B cell (primary cell): ENCODE measurements around the gene NXPH2. TPM values are rescaled to one million over a fixed set of nuclear protein-coding genes. Genes with fewer than 3 reads are reported as not detected.

ENCODE experiments used
- ATAC-seq: fragments of 200-7000 bp; cut with Tn5 transposase; one replicate; pipeline ENCODE4 v1.10.0; 2021; ENCODE audit warnings: low read depth, mild to moderate bottlenecking, moderate number of reproducible peaks, moderate library complexity
- CTCF ChIA-PET: fragments of 350-600 bp; sonication (Branson Sonifier 250); formaldehyde crosslinking; loops from one replicate; lab custom pipeline; 2021; ENCODE audit warnings: antibody characterized with exemption, inconsistent platforms; lab: Charles Lee
- POLR2A ChIA-PET: fragments of 350-600 bp; sonication (Branson Sonifier 250); formaldehyde crosslinking; loops from one replicate; lab custom pipeline; 2021; ENCODE audit warnings: antibody characterized with exemption; lab: Charles Lee
- DNase-seq: peaks from one replicate; pipeline ENCODE4 v3.0.0; 2013
- H2AFZ ChIP-seq: 2 replicates; pipeline ENCODE4 v1.6.1; 2012; ENCODE audit warnings: mild to moderate bottlenecking, low read depth, low read length; ENCODE audit not compliant: insufficient read depth, poor library complexity, severe bottlenecking
- H3K27ac ChIP-seq, 2 donors: 1 replicate in 1 of 2; 2 replicates in 1 of 2; pipeline ENCODE4 v1.5.1; 2012 to 2013; ENCODE audit warnings: low read length in 2 of 2, mild to moderate bottlenecking in 2 of 2, moderate library complexity in 1 of 2
- H3K27me3 ChIP-seq, 4 experiments: fragments of 200-600 bp in 1 of 4; sonication (generic) in 1 of 4; replicated peaks in 1 of 4; 1 replicate in 2 of 4; 2 replicates in 2 of 4; pipeline versions ENCODE4 v1.6.1 to v1.7.0; 2013 to 2016; ENCODE audit warnings: low read length in 3 of 4, mild to moderate bottlenecking in 2 of 4, mixed read lengths in 1 of 4, moderate library complexity in 1 of 4; ENCODE audit not compliant: insufficient read depth in 4 of 4, control insufficient read depth in 3 of 4; ENCODE audit errors: control extremely low read depth in 1 of 4
- H3K36me3 ChIP-seq, 2 experiments: replicated peaks in 1 of 2; 1 replicate in 1 of 2; 2 replicates in 1 of 2; pipeline versions ENCODE4 v1.6.1 to v1.7.1; 2013; ENCODE audit warnings: low read length in 1 of 2; ENCODE audit not compliant: insufficient read depth in 2 of 2, control insufficient read depth in 1 of 2; ENCODE audit errors: control extremely low read depth in 1 of 2, extremely low read depth in 1 of 2
- H3K4me1 ChIP-seq, 2 donors: fragments of 200-600 bp in 1 of 2; sonication (generic) in 1 of 2; 1 replicate in 1 of 2; 2 replicates in 1 of 2; pipeline versions ENCODE4 v1.5.1 to v1.6.1; 2013 to 2017; ENCODE audit warnings: low read length in 2 of 2; ENCODE audit not compliant: control insufficient read depth in 2 of 2, insufficient read depth in 2 of 2
- H3K4me2 ChIP-seq: replicated peaks from 2 replicates; pipeline ENCODE3; 2012; ENCODE audit warnings: mild to moderate bottlenecking, low read depth, low read length; ENCODE audit not compliant: poor library complexity, severe bottlenecking
- H3K4me3 ChIP-seq, 5 experiments: fragments of 200-600 bp in 1 of 5; sonication (generic) in 1 of 5; 1 replicate in 3 of 5; 2 replicates in 2 of 5; pipeline versions ENCODE4 v1.5.1 to v1.7.0; 2011 to 2016; ENCODE audit warnings: low read length in 4 of 5, mild to moderate bottlenecking in 4 of 5, low read depth in 2 of 5, control low read depth in 1 of 5, moderate library complexity in 1 of 5; ENCODE audit not compliant: insufficient read depth in 1 of 5; ENCODE audit errors: control extremely low read depth in 1 of 5, extremely low read depth in 1 of 5
- H3K79me2 ChIP-seq: fragments of 200-600 bp; sonication (generic); one replicate; pipeline ENCODE4 v1.6.0; 2016; ENCODE audit warnings: low read length; ENCODE audit not compliant: control insufficient read depth, insufficient read depth
- H3K9ac ChIP-seq: fragments of 200-600 bp; sonication (generic); 2 replicates; pipeline ENCODE4 v1.6.1; 2017; ENCODE audit warnings: mild to moderate bottlenecking, low read length, moderate library complexity
- H3K9me3 ChIP-seq, 3 donors: one replicate each; pipeline versions ENCODE4 v1.6.1 to v1.7.1; 2013; ENCODE audit warnings: low read length in 2 of 3; ENCODE audit not compliant: control insufficient read depth in 2 of 3, insufficient read depth in 1 of 3; ENCODE audit errors: control extremely low read depth in 1 of 3
- H4K20me1 ChIP-seq: 2 replicates; pipeline ENCODE4 v1.6.0; 2012; ENCODE audit warnings: mild to moderate bottlenecking, low read length; ENCODE audit not compliant: insufficient read depth, control insufficient read depth, poor library complexity, severe bottlenecking
- H3K27ac Mint-ChIP-seq: one replicate; pipeline ENCODE4 v1.8.0; 2021; ENCODE audit warnings: mixed read lengths
- H3K27me3 Mint-ChIP-seq: one replicate; pipeline ENCODE4 v1.8.0; 2021; ENCODE audit warnings: mixed read lengths
- H3K4me1 Mint-ChIP-seq: one replicate; pipeline ENCODE4 v1.8.0; 2021; ENCODE audit warnings: mixed read lengths
- H3K4me3 Mint-ChIP-seq: one replicate; pipeline ENCODE4 v1.8.0; 2021; ENCODE audit warnings: mixed read lengths
- H3K9me3 Mint-ChIP-seq: one replicate; pipeline ENCODE4 v1.8.0; 2022; ENCODE audit warnings: mixed read lengths; ENCODE audit not compliant: insufficient read depth
- CTCF ChIP-seq: fragments of 200-600 bp; IDR thresholded peaks from one replicate; pipeline ENCODE4 v1.8.0; 2022; ENCODE audit warnings: antibody characterized with exemption, mild to moderate bottlenecking
- EZH2 ChIP-seq: IDR thresholded peaks from 2 replicates; pipeline ENCODE4 v1.6.1; 2012; ENCODE audit warnings: borderline replicate concordance, low read depth, mild to moderate bottlenecking, moderate library complexity, low read length; ENCODE audit not compliant: insufficient read depth, poor library complexity, severe bottlenecking
- WGBS: methylation state at CpG from one replicate; pipeline ENCODE4 v1.1.5; 2013; ENCODE audit warnings: missing lambda C conversion rate; ENCODE audit not compliant: insufficient coverage; 5-methylcytosine and 5-hydroxymethylcytosine counted together
- intact Hi-C: fragments of 100-400 bp; cut with micrococcal nuclease; formaldehyde crosslinking; loops from one replicate; pipeline ENCODE4 v1.10.0; 2022
- polyA plus RNA-seq: library from polyadenylated mRNA; depleted of rRNA; stranded (reverse); fragments of >200 nt; gene quantifications from 2 replicates; pipeline ENCODE4 v1.2.3, GENCODE V29; 2012
- total RNA-seq, 2 donors: library from RNA; stranded (reverse); fragments of 120-200 nt in 1 of 2; gene quantifications; 1 replicate in 1 of 2; 2 replicates in 1 of 2; pipeline versions ENCODE4 v1.2.3 to v1.2.4, GENCODE V29; 2013 to 2022

NXPH2 gene
- total and polyA plus RNA-seq, 2 donors (not counting 1 experiment from before 2014, with no cell fraction given) = not detected

- H3K36me3 ChIP-seq = no peaks in the 10 kb centered on the region
- no peak overlapping the region for H3K9ac ChIP-seq
- ChIA-PET CTCF (no interaction called here), POLR2A (no interaction called here)
- no peak overlapping the region for H3K27ac ChIP-seq
- H4K20me1 ChIP-seq = no peaks in the 10 kb centered on the region
- no peaks in the 10 kb centered on the region for H3K9me3 ChIP-seq
- no peaks in the 10 kb centered on the region for H3K4me1 ChIP-seq
- H2AFZ ChIP-seq = no peak overlapping the region
- H3K9me3 Mint-ChIP-seq = peaks cover 2% of the 10 kb centered on the region
- H3K27me3 Mint-ChIP-seq = peaks cover 7% of the 10 kb centered on the region
- H3K4me3 ChIP-seq = no peak overlapping the region
- no peak for DNase-seq
- TF ChIP-seq CTCF = no peak
- TF ChIP-seq EZH2 = no peak
- ATAC-seq = no peak
- no CpG with 5 or more reads among the region's 1 CpG for WGBS
- intact Hi-C loops = no loop called here
- no peaks in the 10 kb centered on the region for H3K4me1 Mint-ChIP-seq
- no peak overlapping the region for H3K4me3 Mint-ChIP-seq
- no peaks in the 10 kb centered on the region for H3K27me3 ChIP-seq
- H3K27ac Mint-ChIP-seq = no peak overlapping the region
- no peak overlapping the region for H3K4me2 ChIP-seq
- no peaks in the 10 kb centered on the region for H3K79me2 ChIP-seq
Measured at GRCh38 chr2:138633049-138633448, 147.1 kb downstream of the NXPH2 start.

GRCh38 chr2:138632066-138632620, 148.0 kb downstream of the NXPH2 start:
- WGBS = no CpG with 5 or more reads among the region's 2 CpGs
- ChIA-PET CTCF (no interaction called here), POLR2A (no interaction called here)
- TF ChIP-seq CTCF = no peak
- no peak for TF ChIP-seq EZH2
- no peak overlapping the region for H3K4me3 Mint-ChIP-seq
- no peaks in the 10 kb centered on the region for H3K4me1 Mint-ChIP-seq
- Histone ChIP-seq H2AFZ (no peak overlapping the region), H3K9me3 (no peaks in the 10 kb centered on the region), H3K27me3 (no peaks in the 10 kb centered on the region), H3K4me2 (no peak overlapping the region), H4K20me1 (no peaks in the 10 kb centered on the region), H3K4me1 (no peaks in the 10 kb centered on the region), H3K4me3 (no peak overlapping the region), H3K27ac (no peak overlapping the region), H3K79me2 (no peaks in the 10 kb centered on the region), H3K9ac (no peak overlapping the region), H3K36me3 (no peaks in the 10 kb centered on the region)
- no peak overlapping the region for H3K27ac Mint-ChIP-seq
- intact Hi-C loops = no loop called here
- peaks cover 14% of the 10 kb centered on the region for H3K27me3 Mint-ChIP-seq
- H3K9me3 Mint-ChIP-seq = no peaks in the 10 kb centered on the region
- no peak for DNase-seq
- no peak for ATAC-seq
